ENCODE data around the gene LHFPL3. TPM values are rescaled to one million over a fixed set of nuclear protein-coding genes. Genes with fewer than 3 reads are reported as not detected.

Gene LHFPL3
- total RNA-seq, 1 experiment from 2014 or later, result not detected

- Histone ChIP-seq H3K18ac (ENCODE audit: insufficient read length, low read depth, low read length) (no peak overlapping the region), H4K8ac (replicated peaks; ENCODE audit: insufficient read length, low read depth, low read length) (no peak overlapping the region), H2AK5ac (ENCODE audit: insufficient read length, low read length) (no peak overlapping the region), H3K4me2 (ENCODE audit: insufficient read depth, insufficient read length, low read length) (no peak overlapping the region), H2BK20ac (ENCODE audit: low read depth, low read length, poor library complexity, severe bottlenecking) (no peak overlapping the region), H3K23me2 (ENCODE audit: insufficient read length, low read depth, low read length, poor library complexity, severe bottlenecking) (no peaks in the 10 kb centered on the region), H4K5ac (ENCODE audit: insufficient read length, low read depth, low read length) (no peak overlapping the region), H3K23ac (ENCODE audit: insufficient read length, low read depth, low read length) (no peak overlapping the region), H2BK15ac (ENCODE audit: low read depth, low read length) (no peak overlapping the region), H3K4me1 (ENCODE audit: insufficient read depth, low read length) (peaks cover 6% of the 10 kb centered on the region; the same call in 1 of the 2 replicates), H3K9me3 (ENCODE audit: control insufficient read depth, low read depth, low read length) (no peaks in the 10 kb centered on the region), H3K79me1 (ENCODE audit: insufficient read depth, low read depth, low read length, poor library complexity, severe bottlenecking) (no peaks in the 10 kb centered on the region), H3K27me3 (ENCODE audit: insufficient read depth, low read length) (no peaks in the 10 kb centered on the region), H3K9ac (ENCODE audit: extremely low read depth, insufficient read length, low read length) (no peak overlapping the region), H3K14ac (ENCODE audit: insufficient read depth, low read length) (no peak overlapping the region), H2BK5ac (ENCODE audit: insufficient read length, low read length) (no peak overlapping the region), H3T11ph (ENCODE audit: low read length) (no peak overlapping the region), H4K91ac (ENCODE audit: insufficient read length, low read depth, low read length) (no peak overlapping the region), H2BK12ac (ENCODE audit: insufficient read length, low read depth, low read length) (no peak overlapping the region), H3K56ac (ENCODE audit: insufficient read length, low read depth, low read length) (no peak overlapping the region), H3K4ac (ENCODE audit: low read depth, low read length) (no peak overlapping the region), H3K27ac (ENCODE audit: insufficient read length, low read depth, low read length) (no peak overlapping the region), H2AFZ (ENCODE audit: low read length) (no peak overlapping the region), H2BK120ac (ENCODE audit: low read depth, low read length, poor library complexity, severe bottlenecking) (no peak overlapping the region), H4K20me1 (ENCODE audit: control insufficient read depth, insufficient read depth, insufficient read length) (no peaks in the 10 kb centered on the region), H3K79me2 (ENCODE audit: insufficient read depth, low read length) (no peaks in the 10 kb centered on the region)
- Mint-ChIP-seq H3K36me3 (ENCODE audit: insufficient read depth in 1 of 3, low read depth in 3 of 3) (no peaks in the 10 kb centered on the region; a peak in 1 of 7 replicates), H3K27ac (no peak overlapping the region), H3K4me3 (no peak overlapping the region), H3K9me3 (no peaks in the 10 kb centered on the region), H3K4me1 (peaks cover 11 to 21% of the 10 kb centered on the region in 2 experiments), H3K27me3 (ENCODE audit: low read depth) (no peaks in the 10 kb centered on the region)
- no peak for TF ChIP-seq CTCF (conservative IDR thresholded peaks at IDR 0.05)
- WGBS (ENCODE audit: extremely low coverage, insufficient read length, low lambda C conversion rate), result no CpG with 5 or more reads among the region's 5 CpGs
- no peak for DNase-seq
Observed at GRCh38 chr7:104358446-104359132, 30.2 kb downstream of the LHFPL3 start.
